NAMALWA (cell line): ENCODE data around the gene ST6GAL2.
A peak's percentile ranks its signal among the peaks of the same experiment; 100 is the strongest.

Experiments
- DNase-seq: peaks from one replicate; pipeline ENCODE4 v3.0.0-alpha.2; 2015; ENCODE audit warnings: low spot score

The ST6GAL2 gene

DNA sequence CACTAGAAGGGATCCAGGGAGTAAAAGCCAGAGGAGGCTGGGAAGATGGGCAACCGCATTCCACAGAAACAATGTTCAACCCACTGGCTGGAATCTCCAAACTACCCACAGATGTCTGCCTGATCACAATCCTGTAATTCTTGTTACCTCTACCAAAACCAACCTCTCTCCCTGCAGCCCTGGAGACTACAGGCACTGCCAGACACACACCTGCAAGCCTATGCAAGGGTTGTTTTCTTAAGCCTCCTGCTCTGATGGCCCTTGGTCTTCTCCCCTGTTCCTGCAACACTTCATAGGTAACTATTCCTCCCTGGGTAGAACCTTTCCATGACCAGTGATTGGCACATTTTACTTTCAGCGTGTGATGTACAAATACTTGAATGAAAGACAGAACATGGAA lies 21.9 kb downstream of the ST6GAL2 start:
- DNase-seq, result no peak

- DNase-seq, result no peak
Observed at GRCh38 chr2:106863387-106863786, 22.6 kb downstream of the ST6GAL2 start.

- no peak for DNase-seq
Observed at GRCh38 chr2:106859498-106859897, 26.5 kb downstream of the ST6GAL2 start.

DNA sequence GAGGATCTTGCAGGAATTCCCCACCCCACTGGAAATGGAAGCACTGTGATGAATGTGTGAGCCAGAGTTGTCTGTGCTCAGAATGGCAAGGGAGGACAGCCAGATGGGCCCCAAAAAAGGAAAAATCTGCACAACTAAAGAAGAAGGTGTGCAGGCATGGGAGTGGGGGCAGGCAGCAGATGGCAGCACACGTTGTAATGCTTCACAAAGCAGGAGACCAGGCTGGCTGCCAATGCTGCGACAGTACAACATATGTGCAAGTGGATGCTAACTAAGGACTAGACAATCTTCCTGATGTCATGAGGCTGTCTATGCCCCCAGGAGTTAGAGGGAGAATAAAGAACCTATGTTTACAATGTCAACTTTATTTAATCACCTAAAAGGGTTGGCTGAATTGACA lies 27.2 kb downstream of the ST6GAL2 start:
- DNase-seq, result no peak

GRCh38 chr2:106857882-106858478 lies 28.0 kb downstream of the ST6GAL2 start:
- no peak for DNase-seq

GRCh38 chr2:106853631-106854030 lies 32.3 kb downstream of the ST6GAL2 start:
- no peak for DNase-seq

DNA sequence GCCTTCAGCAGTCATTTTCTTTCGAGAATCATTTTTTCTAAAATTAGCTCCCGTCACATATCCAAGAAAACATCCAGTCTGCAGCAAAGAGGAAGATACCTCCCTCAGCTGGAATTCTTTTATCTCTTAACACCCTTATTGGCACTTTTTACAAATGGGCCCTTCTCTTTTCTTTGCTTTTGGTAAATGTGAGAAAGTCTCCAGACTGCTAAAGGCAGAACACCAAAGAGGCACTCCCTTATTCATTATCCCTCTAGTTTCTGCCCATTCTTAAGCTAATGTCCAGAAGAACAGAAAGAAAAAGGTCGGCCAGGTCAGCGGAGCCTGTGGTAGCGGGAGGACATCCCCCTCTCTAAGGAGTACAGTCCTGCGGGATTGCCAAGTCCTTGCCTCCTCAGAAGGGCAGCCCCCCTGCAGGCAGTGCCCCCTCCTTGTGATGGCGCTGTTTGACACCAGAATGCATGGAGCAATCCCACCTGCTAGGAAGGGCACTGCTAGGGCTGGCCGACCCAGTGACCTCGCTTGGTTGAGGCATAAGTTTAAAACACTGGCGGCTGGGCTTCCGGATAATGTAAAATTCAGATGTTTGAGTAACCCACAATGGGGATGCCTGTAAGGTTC lies 34.0 kb downstream of the ST6GAL2 start:
- no peak for DNase-seq

GRCh38 chr2:106851087-106851874 lies 34.7 kb downstream of the ST6GAL2 start:
- no peak for DNase-seq

DNA sequence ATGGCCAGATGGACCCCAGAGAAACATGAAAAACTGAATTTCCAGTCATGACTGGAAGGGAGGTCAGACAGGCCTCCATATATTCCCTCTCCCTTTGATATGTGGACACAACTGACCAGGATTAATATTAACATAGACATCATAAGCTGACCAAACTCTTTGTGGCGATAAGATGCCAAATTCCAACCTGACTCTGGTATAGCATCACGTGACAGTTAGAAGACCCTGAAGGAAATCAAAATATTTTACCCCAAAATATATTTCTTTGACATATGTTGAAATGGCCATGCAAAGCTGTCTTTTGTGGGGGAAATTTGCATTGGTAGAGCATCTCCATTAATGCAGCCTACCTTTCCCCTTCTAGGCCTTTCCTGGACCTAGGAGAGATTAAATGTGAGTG lies 36.7 kb downstream of the ST6GAL2 start:
- DNase-seq, result no peak

GRCh38 chr2:106847366-106847765 lies 38.6 kb downstream of the ST6GAL2 start:
- DNase-seq, result no peak

GRCh38 chr2:106845716-106846115 lies 40.3 kb downstream of the ST6GAL2 start:
- DNase-seq, result no peak

DNA sequence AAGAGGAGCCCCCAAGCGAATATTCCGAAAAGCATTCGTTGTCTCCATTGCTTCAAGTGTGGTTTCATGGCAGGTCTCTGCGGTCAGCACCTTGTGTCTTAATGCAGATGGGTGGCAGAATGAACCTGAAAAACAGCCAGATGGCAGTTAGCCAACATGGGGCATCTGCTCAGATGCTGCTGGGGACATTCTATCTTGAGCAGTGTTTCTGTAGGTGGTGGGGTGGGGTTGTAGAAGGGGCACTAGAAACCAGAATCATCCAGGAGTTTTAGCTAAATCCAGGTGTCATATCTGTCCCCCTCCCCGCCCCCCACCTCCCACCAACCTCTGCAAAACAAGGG lies 42.1 kb downstream of the ST6GAL2 start:
- no peak for DNase-seq

DNA sequence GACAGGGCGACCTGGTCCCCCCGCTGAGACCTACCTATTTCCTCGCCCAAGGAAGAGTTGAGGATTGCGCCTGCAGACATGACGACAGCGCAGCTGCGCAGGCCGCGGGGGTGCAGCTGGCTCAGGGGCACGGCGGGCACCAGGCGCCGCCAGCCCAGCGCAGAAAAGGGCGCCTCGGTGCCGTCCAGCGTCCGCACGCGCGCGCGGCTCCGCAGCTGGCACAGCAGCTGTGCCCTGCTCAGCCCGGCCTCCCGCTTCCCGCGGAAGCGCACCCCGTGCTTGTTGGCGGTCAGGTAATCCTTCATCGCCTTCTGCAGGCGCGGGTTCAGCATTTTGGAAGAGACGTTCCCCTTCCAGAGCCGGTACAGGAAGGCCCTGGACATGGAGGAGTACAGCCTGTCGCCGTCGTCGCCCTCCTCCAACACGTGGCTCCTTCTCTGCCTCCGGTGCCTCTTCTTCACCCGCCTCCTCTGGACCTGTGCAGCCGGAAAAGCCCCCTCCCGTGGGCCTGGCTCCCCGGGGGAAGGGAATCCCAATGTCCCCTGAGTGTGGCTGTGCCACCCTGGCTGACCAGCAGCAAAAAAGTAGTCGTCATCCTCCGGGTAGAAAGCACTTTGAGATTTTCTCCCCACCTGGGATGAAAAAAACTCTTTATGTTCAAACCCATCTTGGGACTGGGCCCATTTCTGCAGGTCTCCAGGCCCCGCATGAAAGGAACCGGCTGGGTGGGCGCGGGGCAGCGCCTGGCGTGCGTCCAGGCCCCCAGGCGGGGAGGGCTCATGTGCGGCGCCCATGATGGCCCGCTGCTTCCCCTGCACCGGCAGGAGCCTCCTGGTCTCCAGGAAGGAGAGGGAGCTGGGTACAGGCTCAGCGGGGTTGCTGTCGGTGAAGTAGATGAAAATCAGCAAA lies 42.7 kb downstream of the ST6GAL2 start:
- no peak for DNase-seq

- no peak for DNase-seq
Observed at GRCh38 chr2:106841886-106842645, 43.9 kb downstream of the ST6GAL2 start.

DNA sequence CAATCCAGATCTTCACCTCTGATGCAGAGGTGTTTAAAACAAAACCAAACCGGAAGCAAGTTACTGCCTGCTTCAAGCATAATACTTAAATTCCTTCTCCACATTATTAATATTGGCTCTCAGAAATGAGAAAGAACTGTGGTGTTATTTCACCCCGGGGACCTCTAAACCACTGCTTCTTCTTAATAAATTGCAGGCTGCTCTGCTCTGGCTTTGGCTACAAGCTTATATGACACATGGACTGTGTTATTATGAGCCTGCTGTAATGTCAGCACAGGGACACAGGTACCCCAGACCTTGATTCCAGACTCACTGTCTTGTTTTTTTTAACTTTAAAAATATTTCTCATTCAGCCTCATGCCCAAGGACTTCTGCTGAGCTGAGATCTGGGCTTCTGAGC lies 45.1 kb downstream of the ST6GAL2 start:
- DNase-seq, result no peak

GRCh38 chr2:106839849-106840595 lies 45.9 kb downstream of the ST6GAL2 start:
- DNase-seq, result peak; percentile 12

GRCh38 chr2:106833256-106833655 lies 52.7 kb downstream of the ST6GAL2 start:
- no peak for DNase-seq

- no peak for DNase-seq
Observed at GRCh38 chr2:106831816-106832569, 54.0 kb downstream of the ST6GAL2 start.

GRCh38 chr2:106831241-106831640 lies 54.7 kb downstream of the ST6GAL2 start:
- DNase-seq, result no peak

DNA sequence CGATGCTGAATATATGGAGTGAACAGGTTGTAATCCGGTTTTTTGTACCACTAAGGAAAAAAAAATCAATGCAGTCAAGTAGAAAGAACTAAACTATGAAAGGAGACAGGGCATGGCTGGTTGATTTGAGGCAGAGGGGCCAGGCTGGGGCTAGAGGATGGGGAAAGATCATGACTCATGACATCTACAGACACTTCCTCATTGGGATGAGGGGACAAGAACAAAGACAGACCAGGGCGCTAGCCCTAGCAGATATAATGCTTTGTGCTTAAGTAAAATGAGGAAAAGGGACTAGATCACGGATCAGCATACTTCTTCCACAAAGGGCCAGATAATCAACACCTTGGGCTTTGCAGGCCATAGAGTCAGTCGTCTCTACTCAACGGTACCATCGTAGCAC lies 55.8 kb downstream of the ST6GAL2 start:
- no peak for DNase-seq
